ENCODE measurements around the gene ZFAND2B. TPM values are rescaled to one million over a fixed set of nuclear protein-coding genes. Genes with fewer than 3 reads are reported as not detected.
A peak's percentile ranks its signal among the peaks of the same experiment; 100 is the strongest.

The ZFAND2B gene
- total RNA-seq, 1 donor from 2014 or later, result 29.3 TPM

DNA sequence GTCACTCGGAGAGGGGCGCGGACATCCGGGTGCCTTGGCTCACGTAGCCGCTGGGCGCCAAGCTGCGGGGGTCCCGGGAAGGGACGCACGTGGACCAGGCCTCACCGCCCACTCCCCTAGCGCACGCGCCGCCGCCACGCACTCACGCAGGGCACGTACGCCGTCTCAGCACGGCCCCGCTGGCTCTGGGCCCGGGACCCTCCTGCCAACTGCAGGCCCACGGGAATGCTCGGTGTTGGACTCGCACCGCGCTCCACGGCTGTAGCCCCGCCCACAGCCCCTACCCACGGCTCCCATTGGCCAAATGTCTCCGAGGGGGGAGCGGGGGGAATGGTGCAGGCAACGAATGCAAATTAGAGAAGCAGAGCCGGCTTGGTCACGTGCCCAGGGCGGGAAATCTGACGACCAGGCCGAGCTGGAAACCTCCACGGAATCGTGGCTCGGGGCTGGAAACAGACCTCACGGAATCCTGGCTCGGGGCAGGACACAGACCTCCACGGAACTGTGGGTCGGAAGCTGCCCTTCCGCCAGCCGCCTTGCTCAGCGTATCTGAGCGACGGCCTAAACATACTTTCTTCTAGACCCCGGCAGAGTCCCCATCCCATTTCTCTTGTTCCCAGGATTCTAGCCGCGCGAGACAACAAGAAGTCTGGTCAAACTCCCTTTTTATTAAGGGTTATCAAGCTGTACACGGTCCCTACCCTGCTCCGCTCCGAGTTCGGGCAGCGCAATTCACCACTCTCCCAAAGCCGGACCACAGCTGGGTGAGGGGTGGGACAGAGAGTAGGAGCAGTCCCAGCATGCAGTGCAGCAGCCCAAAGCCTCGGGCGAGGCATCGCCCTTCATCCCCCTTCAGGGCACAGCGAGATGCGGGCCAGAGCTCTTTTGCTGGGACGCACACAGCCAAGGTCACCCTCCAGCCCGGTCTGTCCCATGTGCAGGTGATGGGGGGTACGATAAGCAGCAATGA, 12.4 kb downstream of the ZFAND2B start, which contains the start of gene ABCB6:
ABCB6 (minus strand) TSS at position 227 of the 970 bp plus-strand sequence. CDS start 285 bp downstream, outside the sequence.
- DNase-seq (ENCODE audit: low spot score, unreplicated experiment), result peak; percentile 86
- H3K4me3 Mint-ChIP-seq (ENCODE audit: low read depth), result peak within 1 kb of the TSS; percentile 79
- H3K9me3 Mint-ChIP-seq (ENCODE audit: low read depth), result no peaks in the 10 kb centered on the region
- H3K36me3 Mint-ChIP-seq (ENCODE audit: insufficient read depth), result peaks cover 13% of the 10 kb centered on the region
- peak within 1 kb of the TSS; percentile 98 for H3K27ac Mint-ChIP-seq
- H3K27me3 Mint-ChIP-seq, result no peaks in the 10 kb centered on the region
- peaks cover 13% of the 10 kb centered on the region for H3K4me1 Mint-ChIP-seq (ENCODE audit: low read depth)
- TF ChIP-seq CTCF (IDR thresholded peaks at IDR 0.05; ENCODE audit: unreplicated experiment), result no peak

- Mint-ChIP-seq H3K9me3 (ENCODE audit: low read depth) (no peaks in the 10 kb centered on the region), H3K27me3 (no peaks in the 10 kb centered on the region), H3K27ac (no peak overlapping the region), H3K4me1 (ENCODE audit: low read depth) (peaks cover 13% of the 10 kb centered on the region), H3K36me3 (ENCODE audit: insufficient read depth) (peaks cover 12% of the 10 kb centered on the region), H3K4me3 (ENCODE audit: low read depth) (no peak overlapping the region)
- DNase-seq (ENCODE audit: low spot score, unreplicated experiment), result no peak
- no peak for TF ChIP-seq CTCF (IDR thresholded peaks at IDR 0.05; ENCODE audit: unreplicated experiment)
Measured at GRCh38 chr2:219219784-219220532, 13.4 kb downstream of the ZFAND2B start.

GRCh38 chr2:219220652-219221402, 14.2 kb downstream of the ZFAND2B start:
- H3K9me3 Mint-ChIP-seq (ENCODE audit: low read depth), result no peaks in the 10 kb centered on the region
- TF ChIP-seq CTCF (IDR thresholded peaks at IDR 0.05; ENCODE audit: unreplicated experiment), result no peak
- H3K27me3 Mint-ChIP-seq, result no peaks in the 10 kb centered on the region
- peaks cover 13% of the 10 kb centered on the region for H3K4me1 Mint-ChIP-seq (ENCODE audit: low read depth)
- no peak overlapping the region for H3K4me3 Mint-ChIP-seq (ENCODE audit: low read depth)
- DNase-seq (ENCODE audit: low spot score, unreplicated experiment), result no peak
- H3K36me3 Mint-ChIP-seq (ENCODE audit: insufficient read depth), result peaks cover 15% of the 10 kb centered on the region
- H3K27ac Mint-ChIP-seq, result no peak overlapping the region

DNA sequence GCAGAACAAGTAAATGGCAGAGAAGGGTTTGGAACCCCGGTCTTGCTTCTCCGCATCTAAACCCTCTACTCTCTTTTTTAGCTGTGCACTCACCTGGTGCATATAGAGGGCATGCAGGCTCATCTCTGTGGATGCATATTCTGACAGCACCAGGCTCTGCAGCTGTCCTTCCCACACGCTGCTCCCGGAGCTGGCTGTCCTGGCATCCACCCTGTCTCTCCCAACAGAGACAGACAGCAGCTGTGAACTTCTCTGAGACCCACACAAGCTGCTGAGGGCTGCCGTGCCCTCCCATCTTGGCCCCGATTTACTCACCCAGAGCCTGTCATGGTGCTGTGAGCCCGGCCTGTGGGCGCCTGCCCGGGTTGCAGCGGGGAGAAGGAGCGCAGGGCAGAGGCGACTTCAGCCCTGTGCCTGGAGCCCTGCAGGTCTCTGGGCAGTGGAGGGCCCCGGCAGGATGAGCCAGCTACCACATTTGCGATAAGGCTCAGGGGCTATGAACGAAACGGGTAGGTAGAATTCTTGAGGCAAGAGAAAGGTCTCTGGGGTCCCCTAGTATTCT, 15.5 kb downstream of the ZFAND2B start:
- peaks cover 15% of the 10 kb centered on the region for H3K36me3 Mint-ChIP-seq (ENCODE audit: insufficient read depth)
- no peak overlapping the region for H3K4me3 Mint-ChIP-seq (ENCODE audit: low read depth)
- no peak overlapping the region for H3K27ac Mint-ChIP-seq
- TF ChIP-seq CTCF (IDR thresholded peaks at IDR 0.05; ENCODE audit: unreplicated experiment), result no peak
- H3K4me1 Mint-ChIP-seq (ENCODE audit: low read depth), result peaks cover 12% of the 10 kb centered on the region
- DNase-seq (ENCODE audit: low spot score, unreplicated experiment), result no peak
- no peaks in the 10 kb centered on the region for H3K9me3 Mint-ChIP-seq (ENCODE audit: low read depth)
- H3K27me3 Mint-ChIP-seq, result no peaks in the 10 kb centered on the region
